Neural cell (in vitro differentiated cells): ENCODE results near the gene ADAMTS1. TPM values are rescaled to one million over a fixed set of nuclear protein-coding genes. Genes with fewer than 3 reads are reported as not detected.

Experiments
- H2AFZ ChIP-seq: fragments of 200-600, 300-800 bp; sonication (generic), shearing (Covaris generic); 2 replicates; pipeline ENCODE4 v1.6.0; 2014; ENCODE audit warnings: low read depth, mild to moderate bottlenecking, antibody characterized with exemption, low read length, moderate library complexity
- H3F3A ChIP-seq: fragments of 200-600 bp; shearing (Covaris generic); 2 replicates; pipeline ENCODE4 v1.6.1; 2016; ENCODE audit warnings: mild to moderate bottlenecking, moderate library complexity, mixed read lengths, antibody characterized with exemption, low read length; ENCODE audit not compliant: insufficient read depth, poor library complexity, severe bottlenecking
- H3K27ac ChIP-seq: fragments of 200-600, 300-800 bp; sonication (generic), shearing (Covaris generic); 2 replicates; pipeline ENCODE4 v1.5.1; 2014; ENCODE audit warnings: mild to moderate bottlenecking, low read length, moderate library complexity
- H3K27me3 ChIP-seq: fragments of 300-800, 200-600 bp; sonication (generic), shearing (Covaris generic); 2 replicates; pipeline ENCODE4 v1.6.0; 2014; ENCODE audit warnings: mild to moderate bottlenecking, low read depth, low read length, moderate library complexity; ENCODE audit not compliant: insufficient read depth
- H3K36me3 ChIP-seq: fragments of 300-800, 200-600 bp; sonication (generic), shearing (Covaris generic); 2 replicates; pipeline ENCODE4 v1.5.1; 2014; ENCODE audit warnings: mild to moderate bottlenecking, antibody characterized with exemption, low read length, moderate library complexity; ENCODE audit not compliant: insufficient read depth
- H3K4me2 ChIP-seq: fragments of 300-800, 200-600 bp; sonication (generic), shearing (Covaris generic); 2 replicates; pipeline ENCODE4 v1.6.0; 2014; ENCODE audit warnings: mild to moderate bottlenecking, low read length
- H3K4me3 ChIP-seq: fragments of 300-800, 200-600 bp; sonication (generic), shearing (Covaris generic); 2 replicates; pipeline ENCODE4 v1.5.1; 2014; ENCODE audit warnings: mild to moderate bottlenecking, low read length, moderate library complexity
- H3K79me2 ChIP-seq: fragments of 200-600 bp; shearing (Covaris generic); replicated peaks from 2 replicates; pipeline ENCODE4 v1.6.0; 2014; ENCODE audit warnings: mild to moderate bottlenecking, low read length, moderate library complexity; ENCODE audit not compliant: insufficient read depth
- H3K9ac ChIP-seq: fragments of 300-800, 200-600 bp; sonication (generic), shearing (Covaris generic); 2 replicates; pipeline ENCODE4 v1.6.1; 2016; ENCODE audit warnings: mild to moderate bottlenecking, low read length, mixed read lengths
- H3K9me2 ChIP-seq: fragments of 200-600 bp; shearing (Covaris generic); 2 replicates; pipeline ENCODE4 v1.6.1; 2016; ENCODE audit warnings: mild to moderate bottlenecking, low read length, mixed read lengths; ENCODE audit not compliant: insufficient read depth
- H3K9me3 ChIP-seq: fragments of 200-600, 300-800 bp; sonication (generic), shearing (Covaris generic); 2 replicates; pipeline ENCODE4 v1.6.1; 2016; ENCODE audit warnings: mild to moderate bottlenecking, mixed run types, low read length, moderate library complexity, mixed read lengths
- H4K20me1 ChIP-seq: fragments of 200-600 bp; shearing (Covaris generic); 2 replicates; pipeline ENCODE4 v1.6.1; 2016; ENCODE audit warnings: mild to moderate bottlenecking, mixed run types; ENCODE audit not compliant: insufficient read depth
- EP300 ChIP-seq: fragments of 450-650 bp; conservative IDR thresholded peaks from 2 replicates; pipeline ENCODE4 v1.6.1; 2014; ENCODE audit warnings: antibody characterized with exemption, mild to moderate bottlenecking, moderate library complexity; ENCODE audit not compliant: poor library complexity, severe bottlenecking
- EZH2 ChIP-seq: fragments of 200-600, 300-800 bp; shearing (Covaris generic), sonication (generic); IDR thresholded peaks from 2 replicates; pipeline ENCODE4 v1.6.1; 2014; ENCODE audit warnings: antibody characterized with exemption, low read length, borderline replicate concordance, mild to moderate bottlenecking; ENCODE audit not compliant: insufficient read depth, poor library complexity, severe bottlenecking
- MXI1 ChIP-seq: fragments of 450-650 bp; conservative IDR thresholded peaks from 2 replicates; pipeline ENCODE4 v1.6.1; 2014; ENCODE audit warnings: antibody characterized with exemption, mild to moderate bottlenecking; ENCODE audit not compliant: poor library complexity, severe bottlenecking
- POLR2AphosphoS5 ChIP-seq: IDR thresholded peaks from 2 replicates; pipeline ENCODE4 v1.6.1; 2012
- RAD21 ChIP-seq: fragments of 450-650 bp; conservative IDR thresholded peaks from 2 replicates; pipeline ENCODE4 v1.6.1; 2014; ENCODE audit warnings: antibody characterized with exemption, mild to moderate bottlenecking, moderate library complexity
- REST ChIP-seq: IDR thresholded peaks from 2 replicates; pipeline ENCODE4 v1.6.1; 2012; ENCODE audit warnings: borderline replicate concordance
- SMC3 ChIP-seq: fragments of 450-650 bp; conservative IDR thresholded peaks from 2 replicates; pipeline ENCODE4 v1.6.1; 2014; ENCODE audit warnings: antibody characterized with exemption, mild to moderate bottlenecking, moderate library complexity; ENCODE audit not compliant: poor library complexity
- TAF1 ChIP-seq: IDR thresholded peaks from 2 replicates; pipeline ENCODE4 v1.6.1; 2012; ENCODE audit warnings: low read depth
- polyA plus RNA-seq: library from polyadenylated mRNA; depleted of rRNA; stranded (reverse); fragments of >200 nt; gene quantifications from 2 replicates; pipeline ENCODE4 v1.2.3, GENCODE V29; 2014
- TF ChIP-seq, protein P1 (sequence below): fragments of 450-650 bp; IDR thresholded peaks from 2 replicates; pipeline ENCODE4 v1.5.1; 2014; ENCODE audit warnings: antibody characterized with exemption, mild to moderate bottlenecking, moderate library complexity; ENCODE audit not compliant: poor library complexity, severe bottlenecking

Gene ADAMTS1
- polyA plus RNA-seq, 1 donor from 2014 or later = 0.84 TPM

- Histone ChIP-seq H4K20me1 (no peaks in the 10 kb centered on the region), H3K9ac (no peak overlapping the region)
Measured at GRCh38 chr21:26887251-26887650, 42.0 kb upstream of the ADAMTS1 start.

GRCh38 chr21:26884436-26884835 lies 39.2 kb upstream of the ADAMTS1 start:
- no peaks in the 10 kb centered on the region for H3F3A ChIP-seq
- H3K36me3 ChIP-seq = no peaks in the 10 kb centered on the region
- H3K4me3 ChIP-seq = no peak overlapping the region
- H3K79me2 ChIP-seq = no peaks in the 10 kb centered on the region
- H4K20me1 ChIP-seq = no peaks in the 10 kb centered on the region
- H3K27me3 ChIP-seq = no peaks in the 10 kb centered on the region
- H3K9ac ChIP-seq = no peak overlapping the region
- no peak overlapping the region for H2AFZ ChIP-seq
- no peak overlapping the region for H3K4me2 ChIP-seq
- no peaks in the 10 kb centered on the region for H3K9me3 ChIP-seq
- no peaks in the 10 kb centered on the region for H3K9me2 ChIP-seq
- TF ChIP-seq EP300 (no peak), POLR2AphosphoS5 (no peak), REST (no peak)
- TF ChIP-seq, protein P1, sequence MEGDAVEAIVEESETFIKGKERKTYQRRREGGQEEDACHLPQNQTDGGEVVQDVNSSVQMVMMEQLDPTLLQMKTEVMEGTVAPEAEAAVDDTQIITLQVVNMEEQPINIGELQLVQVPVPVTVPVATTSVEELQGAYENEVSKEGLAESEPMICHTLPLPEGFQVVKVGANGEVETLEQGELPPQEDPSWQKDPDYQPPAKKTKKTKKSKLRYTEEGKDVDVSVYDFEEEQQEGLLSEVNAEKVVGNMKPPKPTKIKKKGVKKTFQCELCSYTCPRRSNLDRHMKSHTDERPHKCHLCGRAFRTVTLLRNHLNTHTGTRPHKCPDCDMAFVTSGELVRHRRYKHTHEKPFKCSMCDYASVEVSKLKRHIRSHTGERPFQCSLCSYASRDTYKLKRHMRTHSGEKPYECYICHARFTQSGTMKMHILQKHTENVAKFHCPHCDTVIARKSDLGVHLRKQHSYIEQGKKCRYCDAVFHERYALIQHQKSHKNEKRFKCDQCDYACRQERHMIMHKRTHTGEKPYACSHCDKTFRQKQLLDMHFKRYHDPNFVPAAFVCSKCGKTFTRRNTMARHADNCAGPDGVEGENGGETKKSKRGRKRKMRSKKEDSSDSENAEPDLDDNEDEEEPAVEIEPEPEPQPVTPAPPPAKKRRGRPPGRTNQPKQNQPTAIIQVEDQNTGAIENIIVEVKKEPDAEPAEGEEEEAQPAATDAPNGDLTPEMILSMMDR = no peak
- no peak overlapping the region for H3K27ac ChIP-seq

More at GRCh38 chr21:26887251-26887650, 42.0 kb upstream of the ADAMTS1 start:
- Histone ChIP-seq H3K79me2 (no peaks in the 10 kb centered on the region), H3K36me3 (no peaks in the 10 kb centered on the region), H3K27me3 (no peaks in the 10 kb centered on the region), H3K9me2 (no peaks in the 10 kb centered on the region), H3K4me2 (no peak overlapping the region), H3K9me3 (no peaks in the 10 kb centered on the region), H2AFZ (no peak overlapping the region), H3K4me3 (no peak overlapping the region), H3K27ac (no peak overlapping the region), H3F3A (no peaks in the 10 kb centered on the region)
- no peak for TF ChIP-seq SMC3
- no peak for TF ChIP-seq POLR2AphosphoS5
- no peak for TF ChIP-seq EP300
- TF ChIP-seq TAF1 = no peak
- TF ChIP-seq REST = no peak
- TF ChIP-seq RAD21 = no peak
- no peak for TF ChIP-seq EZH2
- TF ChIP-seq MXI1 = no peak
- TF ChIP-seq, protein P1 = no peak
